Raji (cell line): ENCODE results near the gene FFAR4.

ENCODE experiments used
- POLR2A ChIP-seq: IDR thresholded peaks from 2 replicates; pipeline ENCODE4 v1.6.1; 2011; ENCODE audit warnings: low read depth, low read length, control low read depth; ENCODE audit not compliant: insufficient read depth

Gene FFAR4

GRCh38 chr10:93608421-93608820 is 42.0 kb downstream of the FFAR4 start:
- no peak for TF ChIP-seq POLR2A

- no peak for TF ChIP-seq POLR2A
These were observed 45.8 kb downstream of the FFAR4 start, which contains the start of gene PDE6C for GRCh38 chr10:93612311-93612710. Gene PDE6C (plus strand): TSS chr10:93612537. CDS start chr10:93612726, 189 bp downstream.

- no peak for TF ChIP-seq POLR2A
These were observed 46.7 kb downstream of the FFAR4 start for GRCh38 chr10:93613126-93613525.

GRCh38 chr10:93614101-93614825 is 47.8 kb downstream of the FFAR4 start:
- TF ChIP-seq POLR2A: no peak

- no peak for TF ChIP-seq POLR2A
These were observed 49.2 kb downstream of the FFAR4 start for GRCh38 chr10:93615576-93616235.

GRCh38 chr10:93620925-93621324 is 54.5 kb downstream of the FFAR4 start:
- TF ChIP-seq POLR2A: no peak

- no peak for TF ChIP-seq POLR2A
These were observed 56.5 kb downstream of the FFAR4 start for GRCh38 chr10:93622942-93623341.

- no peak for TF ChIP-seq POLR2A
These were observed 62.4 kb downstream of the FFAR4 start for GRCh38 chr10:93628858-93629257.

- no peak for TF ChIP-seq POLR2A
These were observed 63.3 kb downstream of the FFAR4 start for GRCh38 chr10:93629647-93630305.

GRCh38 chr10:93630625-93631557 is 64.4 kb downstream of the FFAR4 start:
- no peak for TF ChIP-seq POLR2A
